ENCODE results near the gene CLSTN2. TPM values are rescaled to one million over a fixed set of nuclear protein-coding genes. Genes with fewer than 3 reads are reported as not detected.

CLSTN2 gene
- total RNA-seq, 4 donors from 2014 or later, result 3.7 to 9.5 (median 7.4) TPM

DNA sequence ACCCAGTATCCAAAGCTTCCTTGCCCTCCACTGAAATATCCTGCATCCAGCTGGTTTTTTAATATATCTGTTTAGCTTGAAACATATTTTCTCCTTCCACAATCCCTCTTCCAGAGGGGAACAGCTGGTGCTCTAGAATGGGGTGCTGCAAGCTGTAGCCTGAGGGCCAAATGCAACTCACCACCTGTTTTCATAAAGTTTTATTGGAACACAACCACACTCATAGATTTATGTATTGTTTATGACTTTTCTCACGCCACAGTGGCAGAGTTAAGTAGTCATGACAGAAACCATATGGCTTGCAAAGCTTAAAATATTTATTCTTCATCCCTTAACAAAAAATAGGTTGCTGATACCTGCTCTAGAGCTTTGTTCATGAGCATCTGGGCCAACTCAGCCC, 298.7 kb downstream of the CLSTN2 start:
- Histone ChIP-seq H3K9me3 (no peaks in the 10 kb centered on the region), H3K4me1 (peaks cover 0 to 3% (median 1%) of the 10 kb centered on the region in 4 donors), H3K27me3 (no peaks in the 10 kb centered on the region), H3K27ac (replicated peaks in 1 of 4) (no peak overlapping the region), H3K4me3 (no peak overlapping the region), H3K36me3 (no peaks in the 10 kb centered on the region)
- no peak for DNase-seq (ENCODE audit: extremely low spot score)
- WGBS, result 35% methylated on average over 1 of the region's 1 CpG
- intact Hi-C loops (cut with DNase I), result no loop called here
- no peak for TF ChIP-seq POLR2AphosphoS5 (IDR thresholded peaks at IDR 0.05)
- no peak for TF ChIP-seq CTCF (IDR thresholded peaks at IDR 0.05)
- no peak for TF ChIP-seq EP300 (IDR thresholded peaks at IDR 0.05)
- no peak for TF ChIP-seq POLR2A (IDR thresholded peaks at IDR 0.05; ENCODE audit: low read depth)

DNA sequence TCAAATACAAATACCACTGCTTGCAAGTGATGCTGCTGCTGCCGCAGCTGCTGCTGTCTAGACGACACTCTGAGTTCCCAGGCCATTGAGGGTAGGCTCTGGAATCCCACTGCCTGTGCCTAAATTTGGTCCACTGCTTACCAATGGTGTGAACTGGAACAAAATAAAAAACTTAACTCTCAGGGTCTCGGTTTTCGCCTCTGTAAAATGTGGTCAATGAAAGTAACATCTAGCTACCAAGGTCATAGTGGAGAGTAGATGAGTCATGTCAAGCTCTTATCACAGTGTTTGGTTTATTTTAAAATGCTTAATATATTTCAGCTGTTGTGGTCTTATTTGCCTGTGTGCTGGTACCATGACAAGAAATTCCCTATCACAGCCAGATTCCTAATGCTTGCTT, 299.3 kb downstream of the CLSTN2 start:
- DNase-seq (ENCODE audit: extremely low spot score), result no peak

DNA sequence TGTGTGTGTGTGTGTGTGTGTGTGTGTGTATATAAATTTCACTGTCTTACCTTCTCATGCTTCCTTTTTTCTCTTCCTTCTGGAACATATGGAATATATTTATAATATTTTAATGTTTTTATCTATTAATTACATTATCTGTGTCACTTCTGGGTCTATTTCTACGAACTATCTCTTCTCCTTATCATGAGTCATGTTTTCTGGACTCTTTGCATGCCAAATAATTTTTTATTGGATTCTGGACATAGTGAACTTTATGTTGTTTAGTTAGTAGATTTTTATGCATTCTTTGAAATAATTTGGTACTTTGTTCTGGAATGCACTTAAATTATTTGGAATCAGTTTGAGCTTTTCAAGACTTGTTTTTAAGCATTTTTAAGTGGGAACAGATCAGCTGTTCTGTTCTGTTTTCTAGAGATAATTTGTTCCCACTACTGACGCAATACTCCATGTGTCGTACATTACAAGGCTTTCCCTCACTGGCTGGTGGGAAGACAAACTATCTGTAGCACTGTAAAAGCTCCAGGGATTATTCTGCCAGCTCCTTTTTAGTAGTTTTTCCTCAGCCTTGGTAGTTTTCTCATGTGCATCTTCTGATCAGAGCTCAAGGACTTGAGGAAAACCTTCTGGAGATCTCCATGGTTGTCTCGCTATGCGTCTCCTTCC, 302.0 kb downstream of the CLSTN2 start:
- no peaks in the 10 kb centered on the region for H3K27me3 ChIP-seq
- WGBS, result 79% methylated on average over 5 of the region's 5 CpGs
- no peaks in the 10 kb centered on the region for H3K9me3 ChIP-seq
- intact Hi-C loops (cut with DNase I), result no loop called here
- no peak for DNase-seq (ENCODE audit: extremely low spot score)
- TF ChIP-seq POLR2AphosphoS5 (IDR thresholded peaks at IDR 0.05) (no peak), EP300 (IDR thresholded peaks at IDR 0.05) (no peak), CTCF (IDR thresholded peaks at IDR 0.05) (no peak), POLR2A (IDR thresholded peaks at IDR 0.05; ENCODE audit: low read depth) (no peak)
- no peak overlapping the region for H3K4me3 ChIP-seq
- H3K4me1 ChIP-seq, result peaks cover 0 to 8% (median 4%) of the 10 kb centered on the region in 4 donors
- H3K36me3 ChIP-seq, result no peaks in the 10 kb centered on the region
- H3K27ac ChIP-seq (replicated peaks in 1 of 4), result no peak overlapping the region

More for the DNA sequence above, 299.3 kb downstream of the CLSTN2 start:
- Histone ChIP-seq H3K36me3 (no peaks in the 10 kb centered on the region), H3K4me3 (no peak overlapping the region), H3K27ac (replicated peaks in 1 of 4) (no peak overlapping the region), H3K27me3 (no peaks in the 10 kb centered on the region), H3K4me1 (peaks cover 0 to 8% (median 3%) of the 10 kb centered on the region in 4 donors), H3K9me3 (no peaks in the 10 kb centered on the region)
- WGBS, result 79% methylated on average over 4 of the region's 4 CpGs
- TF ChIP-seq CTCF (IDR thresholded peaks at IDR 0.05) (no peak), POLR2AphosphoS5 (IDR thresholded peaks at IDR 0.05) (no peak), POLR2A (IDR thresholded peaks at IDR 0.05; ENCODE audit: low read depth) (no peak), EP300 (IDR thresholded peaks at IDR 0.05) (no peak)
- intact Hi-C loops (cut with DNase I), result no loop called here

DNA sequence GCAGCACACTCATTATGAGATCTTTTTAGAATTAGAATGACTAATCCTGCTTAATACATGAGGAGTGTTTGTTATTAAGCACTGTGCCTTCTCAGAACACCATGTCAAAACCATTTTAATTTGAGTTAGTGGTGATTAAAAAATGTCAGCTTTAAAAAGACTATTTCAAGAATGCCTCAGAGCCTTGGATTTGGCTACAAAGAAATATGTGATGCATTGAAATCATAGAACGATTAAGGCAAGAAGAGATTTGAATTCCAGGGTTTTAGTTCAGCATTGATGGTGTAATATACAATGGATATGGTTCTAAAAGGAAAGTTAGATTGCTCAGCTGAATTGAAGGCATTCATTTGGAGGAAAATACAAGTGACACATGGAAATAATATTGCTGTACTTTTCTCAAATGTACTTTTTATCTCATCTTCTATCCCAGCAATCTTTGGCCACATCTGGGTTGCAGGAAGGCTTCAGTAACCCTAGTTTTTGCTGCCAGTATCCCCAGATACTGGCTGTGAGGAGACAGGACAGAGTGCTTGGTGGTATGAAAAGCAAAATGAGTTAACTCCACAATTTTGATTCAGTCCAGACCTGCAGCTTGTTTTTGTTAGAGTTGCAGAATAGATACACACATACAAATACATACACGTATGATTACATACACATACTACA, 303.8 kb downstream of the CLSTN2 start:
- Histone ChIP-seq H3K27me3 (no peaks in the 10 kb centered on the region), H3K27ac (replicated peaks in 1 of 4) (no peak overlapping the region), H3K4me3 (no peak overlapping the region), H3K36me3 (no peaks in the 10 kb centered on the region), H3K9me3 (no peaks in the 10 kb centered on the region), H3K4me1 (peaks cover 0 to 12% (median 6%) of the 10 kb centered on the region in 4 donors)
- intact Hi-C loops (cut with DNase I), result no loop called here
- TF ChIP-seq EP300 (IDR thresholded peaks at IDR 0.05), result no peak
- no peak for TF ChIP-seq POLR2AphosphoS5 (IDR thresholded peaks at IDR 0.05)
- TF ChIP-seq CTCF (IDR thresholded peaks at IDR 0.05), result no peak
- TF ChIP-seq POLR2A (IDR thresholded peaks at IDR 0.05; ENCODE audit: low read depth), result no peak
- 57% methylated on average over 2 of the region's 2 CpGs for WGBS
- DNase-seq (ENCODE audit: extremely low spot score), result no peak

All from esophagus muscularis mucosa (tissue), 4 donors.